Measurements from ENCODE around the gene SPEG. TPM values are rescaled to one million over a fixed set of nuclear protein-coding genes. Genes with fewer than 3 reads are reported as not detected.

Gene SPEG
- total and polyA plus RNA-seq, 2 donors = 1.3 to 19.8 TPM

GRCh38 chr2:219459460-219460311 lies 25.0 kb downstream of the SPEG start:
- H3K4me3 ChIP-seq (ENCODE audit: low read length in 2 of 2) = no peak overlapping the region
- WGBS = 78% methylated on average over 14 of the region's 14 CpGs
- H3K4me1 ChIP-seq (ENCODE audit: control insufficient read depth in 2 of 2, insufficient read depth in 2 of 2, low read length in 2 of 2) = peaks cover 2 to 33% of the 10 kb centered on the region in 2 donors
- DNase-seq (ENCODE audit: low read depth in 6 of 9, low spot score in 9 of 9) = peak in 4 of 9 donors; percentile 30 to 43 (median 39)
- peaks cover 0 to 3% of the 10 kb centered on the region in 2 donors for H3K27me3 ChIP-seq (ENCODE audit: control insufficient read depth in 2 of 2, insufficient read depth in 1 of 2, low read length in 1 of 2)
- no peaks in the 10 kb centered on the region for H3K36me3 ChIP-seq (ENCODE audit: control insufficient read depth in 2 of 2, insufficient read depth in 2 of 2, low read length in 1 of 2)
- H3K27ac ChIP-seq (ENCODE audit: low read depth in 1 of 2, low read length in 1 of 2) = no peak overlapping the region
- no peaks in the 10 kb centered on the region for H3K9me3 ChIP-seq (ENCODE audit: control insufficient read depth in 2 of 2, insufficient read depth in 1 of 2, low read length in 1 of 2)

GRCh38 chr2:219460424-219460926 lies 25.8 kb downstream of the SPEG start:
- H3K4me1 ChIP-seq (ENCODE audit: control insufficient read depth in 2 of 2, insufficient read depth in 2 of 2, low read length in 2 of 2) = peaks cover 2 to 30% of the 10 kb centered on the region in 2 donors
- DNase-seq (ENCODE audit: low read depth in 6 of 9, low spot score in 9 of 9) = peak in 1 of 9 donors; percentile 29
- H3K27me3 ChIP-seq (ENCODE audit: control insufficient read depth in 2 of 2, insufficient read depth in 1 of 2, low read length in 1 of 2) = peaks cover 0 to 2% of the 10 kb centered on the region in 2 donors
- H3K9me3 ChIP-seq (ENCODE audit: control insufficient read depth in 2 of 2, insufficient read depth in 1 of 2, low read length in 1 of 2) = no peaks in the 10 kb centered on the region
- WGBS = 65% methylated on average over 18 of the region's 18 CpGs
- H3K4me3 ChIP-seq (ENCODE audit: low read length in 2 of 2) = no peak overlapping the region
- H3K36me3 ChIP-seq (ENCODE audit: control insufficient read depth in 2 of 2, insufficient read depth in 2 of 2, low read length in 1 of 2) = no peaks in the 10 kb centered on the region
- H3K27ac ChIP-seq (ENCODE audit: low read depth in 1 of 2, low read length in 1 of 2) = no peak overlapping the region

DNA sequence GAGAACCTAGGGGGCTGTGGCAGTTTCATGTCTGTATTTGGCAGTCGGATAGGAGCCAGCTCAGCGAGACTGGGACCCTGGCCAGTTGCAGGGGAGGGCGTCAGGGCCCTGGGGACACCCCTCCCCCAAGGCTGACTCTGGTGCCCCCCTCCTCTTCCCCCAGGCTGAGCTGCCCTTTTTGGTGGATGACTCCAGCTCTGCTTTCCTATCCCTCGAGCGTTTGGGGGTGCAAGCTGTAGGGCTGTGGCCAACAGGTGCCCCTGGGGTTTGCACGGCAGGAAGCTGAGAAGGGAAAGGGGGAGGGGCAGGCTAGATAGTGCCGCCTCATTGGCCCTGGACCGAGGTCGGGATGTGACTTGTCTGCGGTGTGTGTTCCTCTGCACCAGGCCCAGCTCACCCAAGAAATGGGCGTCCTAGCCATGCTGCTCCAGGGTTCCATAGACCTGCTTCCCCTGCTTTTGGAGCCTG lies 26.4 kb downstream of the SPEG start:
- Histone ChIP-seq H3K27ac (ENCODE audit: low read depth in 1 of 2, low read length in 1 of 2) (no peak overlapping the region), H3K4me3 (ENCODE audit: low read length in 2 of 2) (no peak overlapping the region), H3K4me1 (ENCODE audit: control insufficient read depth in 2 of 2, insufficient read depth in 2 of 2, low read length in 2 of 2) (peaks cover 2 to 27% of the 10 kb centered on the region in 2 donors), H3K9me3 (ENCODE audit: control insufficient read depth in 2 of 2, insufficient read depth in 1 of 2, low read length in 1 of 2) (no peaks in the 10 kb centered on the region), H3K27me3 (ENCODE audit: control insufficient read depth in 2 of 2, insufficient read depth in 1 of 2, low read length in 1 of 2) (no peaks in the 10 kb centered on the region), H3K36me3 (ENCODE audit: control insufficient read depth in 2 of 2, insufficient read depth in 2 of 2, low read length in 1 of 2) (no peaks in the 10 kb centered on the region)
- 39% methylated on average over 11 of the region's 11 CpGs for WGBS
- peak in 7 of 9 donors; percentile 23 to 81 (median 39) for DNase-seq (ENCODE audit: low read depth in 6 of 9, low spot score in 9 of 9)

DNA sequence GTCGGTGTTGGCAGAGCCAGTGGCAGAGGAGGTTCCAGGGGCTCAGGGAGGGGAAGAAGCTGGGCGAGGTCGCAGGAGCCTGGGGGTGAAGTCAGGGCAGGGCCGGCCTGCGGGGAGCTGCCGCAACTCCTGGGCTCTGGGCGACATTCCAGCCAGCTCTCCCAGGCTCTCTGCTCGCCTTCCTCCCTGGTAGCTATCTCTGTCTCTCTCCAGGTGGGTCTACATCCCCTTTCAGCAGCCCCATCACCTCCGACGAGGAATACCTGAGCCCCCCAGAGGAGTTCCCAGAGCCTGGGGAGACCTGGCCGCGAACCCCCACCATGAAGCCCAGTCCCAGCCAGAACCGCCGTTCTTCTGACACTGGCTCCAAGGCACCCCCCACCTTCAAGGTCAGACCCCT lies 27.0 kb downstream of the SPEG start:
- Histone ChIP-seq H3K4me1 (ENCODE audit: control insufficient read depth in 2 of 2, insufficient read depth in 2 of 2, low read length in 2 of 2) (peaks cover 2 to 27% of the 10 kb centered on the region in 2 donors), H3K4me3 (ENCODE audit: low read length in 2 of 2) (no peak overlapping the region), H3K27me3 (ENCODE audit: control insufficient read depth in 2 of 2, insufficient read depth in 1 of 2, low read length in 1 of 2) (no peaks in the 10 kb centered on the region), H3K27ac (ENCODE audit: low read depth in 1 of 2, low read length in 1 of 2) (no peak overlapping the region), H3K9me3 (ENCODE audit: control insufficient read depth in 2 of 2, insufficient read depth in 1 of 2, low read length in 1 of 2) (no peaks in the 10 kb centered on the region), H3K36me3 (ENCODE audit: control insufficient read depth in 2 of 2, insufficient read depth in 2 of 2, low read length in 1 of 2) (no peaks in the 10 kb centered on the region)
- no peak for DNase-seq (ENCODE audit: low read depth in 6 of 9, low spot score in 9 of 9)
- 96% methylated on average over 14 of the region's 14 CpGs for WGBS

- Histone ChIP-seq H3K9me3 (ENCODE audit: control insufficient read depth in 2 of 2, insufficient read depth in 1 of 2, low read length in 1 of 2) (no peaks in the 10 kb centered on the region), H3K27ac (ENCODE audit: low read depth in 1 of 2, low read length in 1 of 2) (no peak overlapping the region), H3K4me3 (ENCODE audit: low read length in 2 of 2) (no peak overlapping the region), H3K27me3 (ENCODE audit: control insufficient read depth in 2 of 2, insufficient read depth in 1 of 2, low read length in 1 of 2) (no peaks in the 10 kb centered on the region), H3K36me3 (ENCODE audit: control insufficient read depth in 2 of 2, insufficient read depth in 2 of 2, low read length in 1 of 2) (no peaks in the 10 kb centered on the region), H3K4me1 (ENCODE audit: control insufficient read depth in 2 of 2, insufficient read depth in 2 of 2, low read length in 2 of 2) (peaks cover 2 to 27% of the 10 kb centered on the region in 2 donors)
- WGBS = 92% methylated on average over 9 of the region's 9 CpGs
- DNase-seq (ENCODE audit: low read depth in 6 of 9, low spot score in 9 of 9) = no peak
Observed at GRCh38 chr2:219462349-219462748, 27.7 kb downstream of the SPEG start.

GRCh38 chr2:219464286-219465032 lies 29.8 kb downstream of the SPEG start:
- Histone ChIP-seq H3K27me3 (ENCODE audit: control insufficient read depth in 2 of 2, insufficient read depth in 1 of 2, low read length in 1 of 2) (no peaks in the 10 kb centered on the region), H3K27ac (ENCODE audit: low read depth in 1 of 2, low read length in 1 of 2) (no peak overlapping the region), H3K9me3 (ENCODE audit: control insufficient read depth in 2 of 2, insufficient read depth in 1 of 2, low read length in 1 of 2) (no peaks in the 10 kb centered on the region), H3K4me1 (ENCODE audit: control insufficient read depth in 2 of 2, insufficient read depth in 2 of 2, low read length in 2 of 2) (peaks cover 2 to 23% of the 10 kb centered on the region in 2 donors), H3K4me3 (ENCODE audit: low read length in 2 of 2) (no peak overlapping the region), H3K36me3 (ENCODE audit: control insufficient read depth in 2 of 2, insufficient read depth in 2 of 2, low read length in 1 of 2) (no peaks in the 10 kb centered on the region)
- WGBS = 98% methylated on average over 21 of the region's 21 CpGs
- no peak for DNase-seq (ENCODE audit: low read depth in 6 of 9, low spot score in 9 of 9)

- Histone ChIP-seq H3K27me3 (ENCODE audit: control insufficient read depth in 2 of 2, insufficient read depth in 1 of 2, low read length in 1 of 2) (peaks cover 0 to 3% of the 10 kb centered on the region in 2 donors), H3K27ac (ENCODE audit: low read depth in 1 of 2, low read length in 1 of 2) (no peak overlapping the region), H3K4me3 (ENCODE audit: low read length in 2 of 2) (no peak overlapping the region), H3K9me3 (ENCODE audit: control insufficient read depth in 2 of 2, insufficient read depth in 1 of 2, low read length in 1 of 2) (no peaks in the 10 kb centered on the region), H3K4me1 (ENCODE audit: control insufficient read depth in 2 of 2, insufficient read depth in 2 of 2, low read length in 2 of 2) (peaks cover 0 to 8% of the 10 kb centered on the region in 2 donors), H3K36me3 (ENCODE audit: control insufficient read depth in 2 of 2, insufficient read depth in 2 of 2, low read length in 1 of 2) (no peaks in the 10 kb centered on the region)
- WGBS = 96% methylated on average over 47 of the region's 47 CpGs
- no peak for DNase-seq (ENCODE audit: low read depth in 6 of 9, low spot score in 9 of 9)
Observed at GRCh38 chr2:219465659-219466561, 31.3 kb downstream of the SPEG start.

- no peaks in the 10 kb centered on the region for H3K4me1 ChIP-seq (ENCODE audit: control insufficient read depth in 2 of 2, insufficient read depth in 2 of 2, low read length in 2 of 2)
- no peaks in the 10 kb centered on the region for H3K9me3 ChIP-seq (ENCODE audit: control insufficient read depth in 2 of 2, insufficient read depth in 1 of 2, low read length in 1 of 2)
- peaks cover 0 to 3% of the 10 kb centered on the region in 2 donors for H3K27me3 ChIP-seq (ENCODE audit: control insufficient read depth in 2 of 2, insufficient read depth in 1 of 2, low read length in 1 of 2)
- no peak overlapping the region for H3K4me3 ChIP-seq (ENCODE audit: low read length in 2 of 2)
- H3K27ac ChIP-seq (ENCODE audit: low read depth in 1 of 2, low read length in 1 of 2) = no peak overlapping the region
- H3K36me3 ChIP-seq (ENCODE audit: control insufficient read depth in 2 of 2, insufficient read depth in 2 of 2, low read length in 1 of 2) = no peaks in the 10 kb centered on the region
- 92% methylated on average over 28 of the region's 28 CpGs for WGBS
- no peak for DNase-seq (ENCODE audit: low read depth in 6 of 9, low spot score in 9 of 9)
Observed at GRCh38 chr2:219466816-219467735, 32.4 kb downstream of the SPEG start.
